Measurements from ENCODE around the gene TMEM161B.

- TF ChIP-seq BCL6 (CRISPR knock-in tag; IDR thresholded peaks at IDR 0.05) (no peak), RAD21 (CRISPR knock-in tag; IDR thresholded peaks at IDR 0.05) (no peak)
Observed at GRCh38 chr5:88158056-88158455, 110.6 kb downstream of the TMEM161B start.

All from HepG2 (cell line).